Cardiac septum (tissue), 1 donor: Measurements from ENCODE around the gene GRAMD2A. TPM values are rescaled to one million over a fixed set of nuclear protein-coding genes. Genes with fewer than 3 reads are reported as not detected.

Source experiments
- DNase-seq: peaks from one replicate; pipeline ENCODE4 v3.0.0-alpha.2; 2020; ENCODE audit warnings: low spot score
- intact Hi-C: fragments of 100-400 bp; cut with DNase I; formaldehyde crosslinking; loops from one replicate; pipeline ENCODE4 v1.14.0; 2022
- total RNA-seq: library from RNA; stranded (reverse); fragmentation: NEBNext Ultra II Directional; extraction: Animal tissue kit (Norgen Biotek cat#: 25700); gene quantifications from one replicate; pipeline ENCODE4 v1.2.1, GENCODE V29; 2021
- donor health status: DM: no; HTN: no; CAD: no.

The GRAMD2A gene
- total RNA-seq, 1 donor from 2014 or later = not detected

DNA sequence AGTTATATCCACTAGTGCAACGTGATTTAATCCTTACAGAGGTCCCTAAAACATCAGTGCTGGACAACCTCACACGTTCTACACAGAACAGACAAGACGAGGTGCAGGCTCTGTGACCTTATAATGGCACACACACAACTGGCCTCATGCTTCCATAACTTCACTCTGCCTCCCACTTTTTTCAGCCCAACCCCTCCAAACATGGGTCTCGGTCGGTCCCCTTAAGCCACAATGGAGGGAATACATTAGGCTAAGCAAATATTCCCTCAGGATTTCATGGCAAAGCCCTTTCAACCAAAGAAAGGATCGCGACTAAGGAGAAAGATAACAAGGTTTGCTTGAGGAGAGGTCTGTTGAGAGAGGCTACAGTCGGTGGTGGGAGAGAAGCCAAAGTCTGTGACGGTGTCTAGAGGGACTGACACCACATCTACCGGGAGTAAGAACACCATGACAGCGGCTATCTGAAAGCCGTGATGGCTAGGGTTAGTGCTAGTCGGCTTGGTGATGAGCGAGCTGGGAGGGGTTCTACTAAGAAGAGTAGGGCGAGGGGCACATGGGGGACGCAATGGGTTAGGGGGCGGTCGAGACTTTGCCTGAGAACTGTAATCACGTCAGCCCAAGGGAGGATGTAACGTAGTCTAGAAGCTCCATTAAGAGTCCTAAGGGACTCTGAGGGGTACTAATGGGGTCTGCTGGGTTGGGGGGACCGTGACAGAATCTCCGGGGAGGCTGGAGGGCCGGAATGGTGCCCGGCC, 80.7 kb downstream of the GRAMD2A start:
- intact Hi-C loops = loop anchor here (5.0 kb wide), 1 partner anchor 110 kb away; no protein-coding TSS in a partner anchor
- no peak for DNase-seq

DNA sequence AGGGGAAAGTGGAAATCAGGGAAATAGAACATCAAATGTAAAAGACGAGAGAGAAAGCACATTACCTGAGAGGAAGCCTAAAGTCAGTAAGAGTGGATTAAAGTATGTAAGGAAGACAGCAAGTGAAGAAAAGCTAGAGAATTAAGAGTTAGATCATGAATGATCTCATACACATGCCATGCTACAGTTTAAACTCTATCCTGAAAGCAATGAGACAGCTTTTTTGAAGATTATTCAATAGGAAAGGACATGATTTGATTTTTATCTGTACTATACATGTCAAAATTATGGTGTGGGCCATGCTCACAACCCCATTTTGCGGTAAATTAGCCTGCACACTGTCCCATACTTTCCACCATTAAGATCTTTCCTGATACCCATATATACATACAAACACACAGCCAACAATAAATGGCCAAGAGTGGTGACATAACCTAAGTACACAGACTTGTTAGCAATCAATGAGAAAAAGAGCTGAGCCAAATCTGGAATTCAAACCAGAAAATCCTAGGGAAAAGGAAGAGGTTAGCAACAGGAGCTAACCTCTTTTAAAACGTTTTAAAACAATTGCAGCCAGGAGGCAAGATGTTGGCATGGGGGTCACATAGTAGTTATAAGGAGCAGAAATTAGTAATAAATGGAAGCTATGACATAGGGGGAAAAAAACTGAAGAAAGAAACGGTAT, 84.1 kb downstream of the GRAMD2A start:
- intact Hi-C loops = no loop called here
- no peak for DNase-seq

DNA sequence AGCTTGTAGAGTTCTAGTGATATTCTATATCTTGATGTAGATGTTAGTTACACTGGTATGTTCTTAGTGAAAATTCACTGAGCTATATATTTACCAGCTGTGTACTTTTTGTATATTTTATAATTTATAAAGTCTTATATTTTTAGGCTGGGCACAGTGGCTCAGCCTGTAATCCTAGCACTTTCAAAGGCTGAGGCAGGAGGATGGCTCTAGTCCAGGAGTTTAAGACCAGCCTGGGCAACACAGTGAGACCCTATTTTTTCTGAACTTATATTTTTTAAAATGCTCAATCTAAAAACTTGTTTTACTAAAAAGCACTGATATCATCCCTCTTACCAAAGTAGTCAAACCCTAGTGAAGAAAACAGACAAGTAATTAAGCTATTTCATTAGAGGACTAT, 84.8 kb downstream of the GRAMD2A start:
- DNase-seq = no peak
- intact Hi-C loops = no loop called here

DNA sequence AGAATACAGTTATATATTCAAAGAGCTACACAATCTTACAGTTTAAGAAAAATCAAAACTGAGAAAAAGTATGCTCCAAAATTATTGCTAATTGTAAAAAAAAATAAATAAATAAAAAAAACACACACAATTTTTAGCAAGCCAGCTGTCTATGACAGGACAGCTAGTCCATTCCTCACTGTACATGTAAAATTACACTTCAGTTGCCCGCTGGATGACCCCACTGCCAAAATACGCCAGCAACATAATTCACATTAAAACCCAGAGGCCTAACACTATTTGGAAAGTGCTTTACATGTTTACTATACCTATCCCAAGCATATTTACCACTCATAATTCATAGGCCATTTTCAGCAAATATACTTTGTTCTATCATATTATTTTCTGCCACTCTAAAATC, 85.5 kb downstream of the GRAMD2A start:
- DNase-seq = no peak
- intact Hi-C loops = no loop called here

DNA sequence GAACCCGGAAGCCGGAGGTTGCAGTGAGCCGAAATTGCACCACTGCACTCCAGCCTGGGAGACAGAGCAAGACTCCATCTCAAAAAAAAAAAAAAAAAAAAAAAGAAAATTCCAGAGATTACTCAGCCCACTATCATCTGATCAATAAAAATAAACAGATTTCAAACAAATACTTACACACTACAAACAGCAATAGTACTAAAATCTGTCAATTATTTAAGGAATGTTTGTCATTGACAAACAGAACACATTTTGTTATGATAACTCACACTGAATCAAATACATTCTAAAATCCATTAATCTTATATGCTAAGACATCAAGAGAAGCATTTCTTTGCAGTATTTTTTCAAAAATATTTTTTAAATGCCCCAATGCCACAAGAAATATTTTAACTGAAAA, 87.2 kb downstream of the GRAMD2A start:
- intact Hi-C loops = no loop called here
- DNase-seq = no peak

Other genes starting within 250 kb of the GRAMD2A start
- gene MYO9A, start 79.6 kb downstream of the GRAMD2A start, total RNA-seq = 31.4 TPM
- 4.2 TPM for gene SENP8, start 79.4 kb downstream of the GRAMD2A start, total RNA-seq
- 984 TPM for gene PKM, start 33.4 kb upstream of the GRAMD2A start, total RNA-seq
- gene PARP6, start 74.8 kb upstream of the GRAMD2A start, total RNA-seq = 34.6 TPM
- gene CELF6, start 122.4 kb upstream of the GRAMD2A start, total RNA-seq = 0.70 TPM
- 77.9 TPM for gene HEXA, start 178.2 kb upstream of the GRAMD2A start, total RNA-seq
- gene TMEM202, start 200.5 kb upstream of the GRAMD2A start, total RNA-seq = not detected